ENCODE results near the gene CFL1.

The CFL1 gene

DNA sequence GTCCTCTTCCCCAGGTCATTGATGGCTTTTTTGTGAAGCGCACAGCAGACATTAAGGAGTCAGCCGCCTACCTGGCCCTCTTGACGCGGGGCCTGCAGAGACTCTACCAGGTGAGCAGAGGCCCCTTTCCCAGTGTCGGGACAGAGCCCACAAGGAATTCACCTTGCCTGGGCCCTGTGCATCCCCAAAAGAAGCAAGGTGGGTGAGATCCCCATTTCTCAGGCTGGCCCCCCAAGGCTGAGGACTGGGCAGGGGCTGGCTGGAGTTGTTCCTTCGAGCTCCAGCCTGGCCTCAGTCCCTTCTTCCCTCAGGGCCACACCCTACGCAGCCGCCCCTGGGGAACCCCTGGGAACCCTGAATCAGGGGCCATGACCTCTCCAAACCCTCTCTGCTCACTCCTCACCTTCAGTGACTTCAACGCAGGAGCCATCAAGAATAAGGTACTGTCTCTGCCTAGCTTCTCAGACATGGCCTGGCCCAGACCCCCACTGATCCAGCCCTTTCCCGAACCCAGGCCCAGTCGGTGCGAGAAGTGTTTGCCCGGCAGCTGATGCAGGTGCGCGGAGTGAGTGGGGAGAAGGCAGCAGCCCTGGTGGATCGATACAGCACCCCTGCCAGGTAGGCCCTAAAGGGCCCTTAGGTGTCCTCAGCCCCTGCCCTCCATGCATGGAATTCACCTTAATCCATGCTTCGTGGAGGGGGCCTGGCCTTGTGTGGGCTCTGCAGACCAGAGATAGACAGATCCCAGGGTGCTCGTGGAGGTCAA is 6.9 kb upstream of the CFL1 start:
- Histone ChIP-seq H2AFZ (ENCODE audit: low read length) (no peak overlapping the region), H4K20me1 (ENCODE audit: insufficient read depth, low read length, poor library complexity, severe bottlenecking) (peaks cover 23% of the 10 kb centered on the region), H3K36me3 (ENCODE audit: insufficient read depth, low read length) (peaks cover 25% of the 10 kb centered on the region; the same call in 1 of the 2 replicates), H3K9me3 (ENCODE audit: insufficient read depth, low read depth, low read length) (no peaks in the 10 kb centered on the region), H3K9me2 (replicated peaks; ENCODE audit: low read depth, low read length) (no peaks in the 10 kb centered on the region), H3F3A (ENCODE audit: low read depth) (no peaks in the 10 kb centered on the region), H3K27me3 (ENCODE audit: insufficient read depth, low read length, poor library complexity, severe bottlenecking) (peaks cover 5% of the 10 kb centered on the region), H3K9ac (ENCODE audit: low read depth, low read length, poor library complexity, severe bottlenecking) (no peak overlapping the region), H3K4me2 (ENCODE audit: low read depth, low read length, poor library complexity, severe bottlenecking) (no peak overlapping the region), H3K79me2 (ENCODE audit: insufficient read depth, low read length) (peaks cover 47% of the 10 kb centered on the region), H3K4me1 (ENCODE audit: insufficient read depth, low read length, poor library complexity, severe bottlenecking) (peaks cover 20% of the 10 kb centered on the region), H3K4me3 (ENCODE audit: low read length, poor library complexity, severe bottlenecking) (no peak overlapping the region)
- TF ChIP-seq EZH2phosphoT487 (IDR thresholded peaks at IDR 0.05; ENCODE audit: borderline replicate concordance) = no peak
- TF ChIP-seq, protein P1, sequence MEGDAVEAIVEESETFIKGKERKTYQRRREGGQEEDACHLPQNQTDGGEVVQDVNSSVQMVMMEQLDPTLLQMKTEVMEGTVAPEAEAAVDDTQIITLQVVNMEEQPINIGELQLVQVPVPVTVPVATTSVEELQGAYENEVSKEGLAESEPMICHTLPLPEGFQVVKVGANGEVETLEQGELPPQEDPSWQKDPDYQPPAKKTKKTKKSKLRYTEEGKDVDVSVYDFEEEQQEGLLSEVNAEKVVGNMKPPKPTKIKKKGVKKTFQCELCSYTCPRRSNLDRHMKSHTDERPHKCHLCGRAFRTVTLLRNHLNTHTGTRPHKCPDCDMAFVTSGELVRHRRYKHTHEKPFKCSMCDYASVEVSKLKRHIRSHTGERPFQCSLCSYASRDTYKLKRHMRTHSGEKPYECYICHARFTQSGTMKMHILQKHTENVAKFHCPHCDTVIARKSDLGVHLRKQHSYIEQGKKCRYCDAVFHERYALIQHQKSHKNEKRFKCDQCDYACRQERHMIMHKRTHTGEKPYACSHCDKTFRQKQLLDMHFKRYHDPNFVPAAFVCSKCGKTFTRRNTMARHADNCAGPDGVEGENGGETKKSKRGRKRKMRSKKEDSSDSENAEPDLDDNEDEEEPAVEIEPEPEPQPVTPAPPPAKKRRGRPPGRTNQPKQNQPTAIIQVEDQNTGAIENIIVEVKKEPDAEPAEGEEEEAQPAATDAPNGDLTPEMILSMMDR (conservative IDR thresholded peaks at IDR 0.05; ENCODE audit: low read length) = no peak

DNA sequence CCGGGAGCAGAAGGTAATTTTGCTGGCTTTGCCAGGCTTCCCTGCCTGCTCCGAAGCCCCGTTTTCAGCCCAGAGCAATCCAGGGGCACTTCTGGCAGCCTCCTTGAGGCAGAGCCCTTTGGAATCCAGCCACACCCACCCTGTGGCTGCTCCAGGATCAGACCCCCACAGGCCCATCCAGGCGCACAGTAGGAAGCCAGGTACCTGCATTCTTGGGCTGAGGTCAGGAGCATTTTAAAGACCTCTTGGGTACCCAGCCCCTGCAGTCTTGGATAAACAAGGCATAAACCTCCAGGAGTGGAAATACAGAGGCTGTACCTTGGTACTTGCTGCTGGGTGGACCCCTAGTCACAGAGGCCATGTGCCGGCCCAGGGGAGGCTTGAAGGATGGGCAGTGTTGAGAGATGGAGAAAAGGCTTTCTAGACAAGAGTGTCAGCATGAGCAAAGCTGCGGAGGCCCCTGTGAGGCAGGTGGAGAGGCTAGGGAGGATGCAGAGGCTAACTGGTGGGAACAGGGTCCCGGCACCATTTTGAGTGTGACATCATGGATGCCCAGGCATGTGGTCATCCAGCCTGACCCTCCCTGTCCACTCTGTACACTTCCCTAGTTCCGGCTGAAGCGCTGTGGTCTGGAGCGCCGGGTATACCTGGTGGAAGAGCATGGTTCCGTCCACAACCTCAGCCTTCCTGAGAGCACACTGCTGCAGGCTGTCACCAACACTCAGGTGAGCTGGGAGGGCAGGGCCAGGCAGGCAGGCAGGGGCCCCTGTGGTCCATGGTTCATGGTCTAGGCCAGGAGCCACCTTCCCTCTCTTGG is 6.1 kb upstream of the CFL1 start:
- no peak overlapping the region for H3K4me3 ChIP-seq (ENCODE audit: low read length, poor library complexity, severe bottlenecking)
- H3K9me3 ChIP-seq (ENCODE audit: insufficient read depth, low read depth, low read length) = no peaks in the 10 kb centered on the region
- H3K9me2 ChIP-seq (replicated peaks; ENCODE audit: low read depth, low read length) = no peaks in the 10 kb centered on the region
- H3F3A ChIP-seq (ENCODE audit: low read depth) = no peaks in the 10 kb centered on the region
- H3K27me3 ChIP-seq (ENCODE audit: insufficient read depth, low read length, poor library complexity, severe bottlenecking) = peaks cover 5% of the 10 kb centered on the region
- peaks cover 18% of the 10 kb centered on the region for H3K4me1 ChIP-seq (ENCODE audit: insufficient read depth, low read length, poor library complexity, severe bottlenecking)
- no peak overlapping the region for H3K9ac ChIP-seq (ENCODE audit: low read depth, low read length, poor library complexity, severe bottlenecking)
- H2AFZ ChIP-seq (ENCODE audit: low read length) = no peak overlapping the region
- peaks cover 23% of the 10 kb centered on the region for H4K20me1 ChIP-seq (ENCODE audit: insufficient read depth, low read length, poor library complexity, severe bottlenecking)
- H3K4me2 ChIP-seq (ENCODE audit: low read depth, low read length, poor library complexity, severe bottlenecking) = no peak overlapping the region
- peaks cover 47% of the 10 kb centered on the region for H3K79me2 ChIP-seq (ENCODE audit: insufficient read depth, low read length)
- peaks cover 25% of the 10 kb centered on the region; the same call in 1 of the 2 replicates for H3K36me3 ChIP-seq (ENCODE audit: insufficient read depth, low read length)
- TF ChIP-seq, protein P1 (conservative IDR thresholded peaks at IDR 0.05; ENCODE audit: low read length) = no peak

DNA sequence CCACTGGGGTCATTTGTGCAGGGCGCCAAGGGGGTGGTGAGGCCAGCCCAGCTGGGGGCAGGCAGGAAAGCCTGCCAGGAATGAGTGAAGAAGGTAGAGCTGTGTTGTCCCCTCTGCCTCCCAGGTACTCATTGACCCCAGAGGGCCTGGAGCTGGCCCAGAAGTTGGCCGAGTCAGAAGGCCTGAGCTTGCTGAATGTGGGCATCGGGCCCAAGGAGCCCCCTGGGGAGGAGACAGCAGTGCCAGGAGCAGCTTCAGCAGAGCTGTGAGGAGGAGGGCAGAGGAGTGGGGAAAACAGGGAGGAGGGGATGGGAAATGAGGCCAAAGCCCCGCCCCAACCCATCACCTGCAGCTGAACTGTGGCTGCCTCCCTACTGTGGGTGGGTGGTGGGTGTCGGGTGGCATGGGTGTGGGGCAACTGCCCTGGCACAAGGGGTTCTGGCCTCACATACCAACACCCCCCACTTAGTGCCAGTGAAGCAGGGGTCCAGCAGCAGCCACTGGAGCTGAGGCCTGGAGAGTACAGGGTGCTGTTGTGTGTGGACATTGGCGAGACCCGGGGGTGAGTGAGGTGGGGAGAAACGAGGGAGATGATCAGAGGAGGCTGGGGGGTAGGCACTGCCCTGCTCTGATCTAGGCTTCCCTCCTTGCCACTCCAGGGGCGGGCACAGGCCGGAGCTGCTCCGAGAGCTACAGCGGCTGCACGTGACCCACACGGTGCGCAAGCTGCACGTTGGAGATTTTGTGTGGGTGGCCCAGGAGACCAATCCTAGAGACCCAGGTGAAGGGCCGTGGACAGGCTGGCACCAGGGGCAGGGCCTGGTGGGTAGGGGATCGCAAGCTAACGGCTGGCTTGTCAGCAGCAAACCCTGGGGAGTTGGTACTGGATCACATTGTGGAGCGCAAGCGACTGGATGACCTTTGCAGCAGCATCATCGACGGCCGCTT is 5.2 kb upstream of the CFL1 start:
- TF ChIP-seq EZH2phosphoT487 (IDR thresholded peaks at IDR 0.05; ENCODE audit: borderline replicate concordance) = no peak
- TF ChIP-seq, protein P1 (conservative IDR thresholded peaks at IDR 0.05; ENCODE audit: low read length) = no peak
- H3K4me1 ChIP-seq (ENCODE audit: insufficient read depth, low read length, poor library complexity, severe bottlenecking) = peaks cover 26% of the 10 kb centered on the region
- H3K4me3 ChIP-seq (ENCODE audit: low read length, poor library complexity, severe bottlenecking) = no peak overlapping the region
- H3K9me2 ChIP-seq (replicated peaks; ENCODE audit: low read depth, low read length) = no peaks in the 10 kb centered on the region
- no peaks in the 10 kb centered on the region for H3K9me3 ChIP-seq (ENCODE audit: insufficient read depth, low read depth, low read length)
- H3K9ac ChIP-seq (ENCODE audit: low read depth, low read length, poor library complexity, severe bottlenecking) = peak overlapping the region; percentile 98
- H2AFZ ChIP-seq (ENCODE audit: low read length) = no peak overlapping the region
- peaks cover 47% of the 10 kb centered on the region for H3K79me2 ChIP-seq (ENCODE audit: insufficient read depth, low read length)
- 0 out of 2 replicates have a peak, but pooled peaks cover 7% of the 10 kb centered on the region for H3F3A ChIP-seq (ENCODE audit: low read depth)
- peak overlapping the region; percentile 99 for H3K4me2 ChIP-seq (ENCODE audit: low read depth, low read length, poor library complexity, severe bottlenecking)
- H3K27me3 ChIP-seq (ENCODE audit: insufficient read depth, low read length, poor library complexity, severe bottlenecking) = peaks cover 5% of the 10 kb centered on the region
- H3K36me3 ChIP-seq (ENCODE audit: insufficient read depth, low read length) = peaks cover 25% of the 10 kb centered on the region; the same call in 1 of the 2 replicates
- H4K20me1 ChIP-seq (ENCODE audit: insufficient read depth, low read length, poor library complexity, severe bottlenecking) = peaks cover 23% of the 10 kb centered on the region
